HG02973 (cell line): ENCODE measurements around the gene CCDC136.

Experiments used
- ATAC-seq: cut with Tn5 transposase; IDR thresholded peaks from one replicate; pipeline ENCODE4 v1.9.1; 2021; ENCODE audit warnings: moderate library complexity; ENCODE audit not compliant: unreplicated experiment

CCDC136 gene

GRCh38 chr7:128860158-128861073 lies 68.6 kb downstream of the CCDC136 start:
- ATAC-seq = no peak

- no peak for ATAC-seq
These were observed 70.3 kb downstream of the CCDC136 start for GRCh38 chr7:128861957-128862570.

GRCh38 chr7:128862571-128863432 lies 71.0 kb downstream of the CCDC136 start, which contains the start of gene ATP6V1F:
ATP6V1F (plus strand) TSS chr7:128862856; CDS start chr7:128862905, 49 bp downstream.
- ATAC-seq = peak; percentile 79

- ATAC-seq = peak; percentile 35
These were observed 71.7 kb downstream of the CCDC136 start for GRCh38 chr7:128863433-128863989.

GRCh38 chr7:128865303-128865702 lies 73.5 kb downstream of the CCDC136 start:
- ATAC-seq = no peak

GRCh38 chr7:128865996-128866877 lies 74.5 kb downstream of the CCDC136 start:
- no peak for ATAC-seq

GRCh38 chr7:128867241-128867640 lies 75.5 kb downstream of the CCDC136 start:
- ATAC-seq = no peak

GRCh38 chr7:128867842-128868623 lies 76.3 kb downstream of the CCDC136 start:
- ATAC-seq = no peak

- no peak for ATAC-seq
These were observed 76.9 kb downstream of the CCDC136 start for GRCh38 chr7:128868624-128869137.

- ATAC-seq = no peak
These were observed 77.6 kb downstream of the CCDC136 start for GRCh38 chr7:128869138-128869943.

- no peak for ATAC-seq
These were observed 78.1 kb downstream of the CCDC136 start for GRCh38 chr7:128869944-128870285.

- no peak for ATAC-seq
These were observed 79.3 kb downstream of the CCDC136 start for GRCh38 chr7:128871050-128871449.
